GM12873 (cell line): Measurements from ENCODE around the gene ANO10.

Source experiments
- CTCF ChIP-seq: IDR thresholded peaks from 2 replicates; pipeline ENCODE4 v1.5.1; 2012; ENCODE audit warnings: low read depth, mild to moderate bottlenecking, moderate library complexity, low read length, control low read depth; ENCODE audit not compliant: insufficient read depth; ENCODE audit errors: missing control alignments

The ANO10 gene

GRCh38 chr3:43372809-43373559, 248.8 kb downstream of the ANO10 start:
- TF ChIP-seq CTCF: no peak

DNA sequence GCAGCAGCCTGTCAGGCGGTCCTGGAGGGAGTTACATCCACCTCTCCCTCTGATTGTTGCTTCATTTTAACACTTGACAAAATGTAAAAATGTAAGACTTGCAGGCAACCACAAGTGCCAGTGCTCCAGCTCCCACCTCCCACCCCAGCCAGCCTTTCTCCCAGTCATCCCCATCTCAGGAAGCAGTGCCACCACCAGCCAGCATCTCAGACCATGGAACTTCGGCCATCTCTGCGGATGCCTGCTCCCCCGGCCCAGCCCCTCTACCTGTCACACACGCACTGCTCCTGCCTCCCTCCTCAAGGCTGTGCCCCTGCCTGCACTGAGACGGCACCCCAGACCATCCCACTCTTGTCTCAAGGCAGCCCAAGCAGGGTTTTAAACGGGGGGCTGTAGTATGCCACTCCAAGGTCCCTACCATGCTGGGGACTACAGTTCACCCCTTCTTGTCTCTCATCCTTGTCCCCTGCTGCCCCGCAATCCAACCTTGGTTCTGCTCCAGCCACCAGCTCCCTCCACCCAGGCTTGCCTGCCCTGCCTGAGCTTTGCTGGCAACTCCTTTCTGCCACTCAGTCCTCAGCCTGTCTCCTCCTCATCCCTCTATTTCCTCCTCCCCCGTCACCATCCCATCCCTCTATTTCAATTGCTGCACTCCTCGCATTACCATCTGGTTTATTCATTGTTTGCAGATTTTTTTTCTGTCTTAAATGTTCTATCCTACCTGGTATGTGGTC, 249.6 kb downstream of the ANO10 start:
- no peak for TF ChIP-seq CTCF

GRCh38 chr3:43371494-43371893, 250.3 kb downstream of the ANO10 start:
- TF ChIP-seq CTCF: no peak

GRCh38 chr3:43370293-43370980, 251.4 kb downstream of the ANO10 start:
- no peak for TF ChIP-seq CTCF

DNA sequence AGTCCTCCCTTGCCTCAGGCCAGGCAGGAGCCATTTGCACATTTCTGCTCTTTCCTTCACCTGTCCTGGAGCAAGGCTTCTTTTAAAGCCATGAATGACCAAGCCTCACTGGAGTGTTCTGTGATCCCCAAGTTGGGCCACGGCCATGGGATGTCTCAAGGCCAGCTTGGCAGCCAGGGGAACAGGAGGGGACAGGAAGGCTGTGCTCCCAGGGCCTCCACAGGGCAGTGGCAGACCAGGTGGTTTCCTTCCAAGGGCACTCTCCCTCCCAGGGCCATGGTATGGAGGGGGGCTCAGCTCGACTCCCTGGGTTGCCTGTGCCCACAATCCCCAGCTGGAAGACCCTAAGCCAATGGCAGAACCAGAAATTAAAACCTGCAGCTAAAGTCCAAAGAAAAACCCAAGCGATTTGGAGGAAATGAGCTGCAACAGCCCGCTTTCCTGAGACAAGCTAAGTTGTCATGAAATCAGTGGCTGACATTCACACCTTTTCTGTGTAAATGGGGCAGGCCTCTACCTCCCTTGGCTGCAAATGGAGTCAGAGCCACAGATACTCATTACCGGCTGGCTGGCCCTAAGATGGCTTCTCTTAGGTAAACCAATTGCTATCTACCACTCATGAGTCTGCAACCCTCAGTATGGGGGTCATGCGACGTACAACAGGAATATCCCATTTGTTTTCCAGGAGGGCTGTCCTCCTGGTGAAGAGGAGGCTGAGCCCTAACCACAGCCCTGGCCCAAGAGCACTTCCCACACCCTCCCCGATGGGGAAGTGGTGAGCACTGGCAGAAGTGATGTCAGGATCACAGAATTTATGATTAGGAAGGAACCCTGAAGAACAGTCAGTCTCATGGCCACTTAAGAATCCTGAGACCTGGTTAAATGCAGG, 252.2 kb downstream of the ANO10 start:
- TF ChIP-seq CTCF: no peak

- TF ChIP-seq CTCF: no peak
These were observed 254.9 kb downstream of the ANO10 start for GRCh38 chr3:43366885-43367284.
